GM21367 (cell line): Measurements from ENCODE around the gene VSTM2L.

Experiments
- ATAC-seq: cut with Tn5 transposase; IDR thresholded peaks from one replicate; pipeline ENCODE4 v1.9.1; 2021; ENCODE audit not compliant: unreplicated experiment

The VSTM2L gene

GRCh38 chr20:37917461-37917860, 14.5 kb downstream of the VSTM2L start:
- ATAC-seq: no peak

GRCh38 chr20:37918035-37918434, 15.1 kb downstream of the VSTM2L start:
- no peak for ATAC-seq

- no peak for ATAC-seq
Measured at GRCh38 chr20:37919389-37920040, 16.6 kb downstream of the VSTM2L start.

- no peak for ATAC-seq
Measured at GRCh38 chr20:37920270-37920669, 17.3 kb downstream of the VSTM2L start.

- ATAC-seq: no peak
Measured at GRCh38 chr20:37920679-37921322, 17.9 kb downstream of the VSTM2L start.

- no peak for ATAC-seq
Measured at GRCh38 chr20:37921341-37921929, 18.5 kb downstream of the VSTM2L start.

- no peak for ATAC-seq
Measured at GRCh38 chr20:37922016-37922415, 19.1 kb downstream of the VSTM2L start.

- no peak for ATAC-seq
Measured at GRCh38 chr20:37925265-37926165, 22.6 kb downstream of the VSTM2L start.

GRCh38 chr20:37926612-37927011, 23.7 kb downstream of the VSTM2L start:
- no peak for ATAC-seq

- ATAC-seq: no peak
Measured at GRCh38 chr20:37927410-37928095, 24.6 kb downstream of the VSTM2L start.

GRCh38 chr20:37928996-37929682, 26.2 kb downstream of the VSTM2L start:
- ATAC-seq: no peak

GRCh38 chr20:37929683-37930014, 26.7 kb downstream of the VSTM2L start:
- ATAC-seq: no peak

- ATAC-seq: no peak
Measured at GRCh38 chr20:37931153-37931922, 28.4 kb downstream of the VSTM2L start.

GRCh38 chr20:37932074-37932473, 29.1 kb downstream of the VSTM2L start:
- ATAC-seq: no peak

GRCh38 chr20:37932919-37933318, 30.0 kb downstream of the VSTM2L start:
- no peak for ATAC-seq

GRCh38 chr20:37933786-37934633, 31.1 kb downstream of the VSTM2L start:
- ATAC-seq: no peak

GRCh38 chr20:37934634-37935375, 31.9 kb downstream of the VSTM2L start:
- ATAC-seq: no peak

- no peak for ATAC-seq
Measured at GRCh38 chr20:37935435-37935834, 32.5 kb downstream of the VSTM2L start.
